Panc1 (cell line): ENCODE results near the gene IL37.

Experiments used
- POLR2AphosphoS5 ChIP-seq: IDR thresholded peaks from 2 replicates; pipeline ENCODE4 v1.6.1; 2012; ENCODE audit warnings: mild to moderate bottlenecking, low read depth, low read length, moderate library complexity
- SIN3A ChIP-seq: IDR thresholded peaks from 2 replicates; pipeline ENCODE4 v1.6.1; 2012; ENCODE audit warnings: low read depth, mild to moderate bottlenecking, low read length, moderate library complexity, borderline replicate concordance; ENCODE audit not compliant: insufficient read depth
- TCF7L2 ChIP-seq: IDR thresholded peaks from 2 replicates; pipeline ENCODE4 v1.6.1; 2011; ENCODE audit warnings: mild to moderate bottlenecking, low read depth, low read length, inconsistent platforms
- TF ChIP-seq, protein P1 (sequence below): fragments of 450-650 bp; IDR thresholded peaks from 2 replicates; pipeline ENCODE4 v1.5.1; 2017; ENCODE audit warnings: mild to moderate bottlenecking

DNA sequence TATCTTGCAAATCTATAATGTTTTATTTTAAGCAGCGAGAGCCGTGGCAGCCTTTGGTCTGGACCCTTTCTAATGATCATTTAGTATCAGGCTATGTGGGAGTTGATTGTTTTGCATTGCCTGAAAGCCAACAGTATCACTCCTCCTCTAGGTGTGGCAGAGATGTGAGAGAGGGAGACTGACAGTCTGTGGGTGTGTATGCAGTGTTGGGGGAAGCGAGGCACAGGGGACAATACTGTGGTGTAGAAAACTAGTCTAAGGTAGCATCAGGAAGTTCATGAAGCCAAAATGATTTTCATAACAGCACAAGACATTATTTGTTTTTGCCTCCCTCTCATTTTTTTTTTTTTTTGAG is 13.4 kb upstream of the IL37 start:
- TF ChIP-seq, protein P1, sequence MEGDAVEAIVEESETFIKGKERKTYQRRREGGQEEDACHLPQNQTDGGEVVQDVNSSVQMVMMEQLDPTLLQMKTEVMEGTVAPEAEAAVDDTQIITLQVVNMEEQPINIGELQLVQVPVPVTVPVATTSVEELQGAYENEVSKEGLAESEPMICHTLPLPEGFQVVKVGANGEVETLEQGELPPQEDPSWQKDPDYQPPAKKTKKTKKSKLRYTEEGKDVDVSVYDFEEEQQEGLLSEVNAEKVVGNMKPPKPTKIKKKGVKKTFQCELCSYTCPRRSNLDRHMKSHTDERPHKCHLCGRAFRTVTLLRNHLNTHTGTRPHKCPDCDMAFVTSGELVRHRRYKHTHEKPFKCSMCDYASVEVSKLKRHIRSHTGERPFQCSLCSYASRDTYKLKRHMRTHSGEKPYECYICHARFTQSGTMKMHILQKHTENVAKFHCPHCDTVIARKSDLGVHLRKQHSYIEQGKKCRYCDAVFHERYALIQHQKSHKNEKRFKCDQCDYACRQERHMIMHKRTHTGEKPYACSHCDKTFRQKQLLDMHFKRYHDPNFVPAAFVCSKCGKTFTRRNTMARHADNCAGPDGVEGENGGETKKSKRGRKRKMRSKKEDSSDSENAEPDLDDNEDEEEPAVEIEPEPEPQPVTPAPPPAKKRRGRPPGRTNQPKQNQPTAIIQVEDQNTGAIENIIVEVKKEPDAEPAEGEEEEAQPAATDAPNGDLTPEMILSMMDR: no peak
- TF ChIP-seq TCF7L2 (no peak), POLR2AphosphoS5 (no peak), SIN3A (no peak)
